ENCODE measurements around the gene IL22RA1.

The IL22RA1 gene

GRCh38 chr1:24140741-24141181, 2.2 kb downstream of the IL22RA1 start:
- no peak overlapping the region for H3K9ac ChIP-seq (ENCODE audit: low read depth, low read length, poor library complexity, severe bottlenecking)
- H3K4me2 ChIP-seq (ENCODE audit: low read depth, low read length, poor library complexity, severe bottlenecking) = no peak overlapping the region
- H3K4me3 ChIP-seq (ENCODE audit: low read length, poor library complexity, severe bottlenecking) = no peak overlapping the region
- H2AFZ ChIP-seq (ENCODE audit: low read length) = no peak overlapping the region
- H3F3A ChIP-seq (ENCODE audit: low read depth) = no peaks in the 10 kb centered on the region
- H3K4me1 ChIP-seq (ENCODE audit: insufficient read depth, low read length, poor library complexity, severe bottlenecking) = peaks cover 3% of the 10 kb centered on the region
- no peaks in the 10 kb centered on the region for H4K20me1 ChIP-seq (ENCODE audit: insufficient read depth, low read length, poor library complexity, severe bottlenecking)
- H3K9me2 ChIP-seq (replicated peaks; ENCODE audit: low read depth, low read length) = no peaks in the 10 kb centered on the region
- H3K79me2 ChIP-seq (ENCODE audit: insufficient read depth, low read length) = no peaks in the 10 kb centered on the region
- TF ChIP-seq CTCF (conservative IDR thresholded peaks at IDR 0.05; ENCODE audit: low read length) (no peak), EZH2phosphoT487 (IDR thresholded peaks at IDR 0.05; ENCODE audit: borderline replicate concordance) (no peak)
- H3K9me3 ChIP-seq (ENCODE audit: insufficient read depth, low read depth, low read length) = no peaks in the 10 kb centered on the region
- H3K27me3 ChIP-seq (ENCODE audit: insufficient read depth, low read length, poor library complexity, severe bottlenecking) = no peaks in the 10 kb centered on the region
- no peaks in the 10 kb centered on the region for H3K36me3 ChIP-seq (ENCODE audit: insufficient read depth, low read length)

GRCh38 chr1:24139841-24140425, 3.0 kb downstream of the IL22RA1 start:
- no peak for TF ChIP-seq EZH2phosphoT487 (IDR thresholded peaks at IDR 0.05; ENCODE audit: borderline replicate concordance)
- no peak for TF ChIP-seq CTCF (conservative IDR thresholded peaks at IDR 0.05; ENCODE audit: low read length)
- Histone ChIP-seq H4K20me1 (ENCODE audit: insufficient read depth, low read length, poor library complexity, severe bottlenecking) (no peaks in the 10 kb centered on the region), H3K4me1 (ENCODE audit: insufficient read depth, low read length, poor library complexity, severe bottlenecking) (peaks cover 3% of the 10 kb centered on the region), H2AFZ (ENCODE audit: low read length) (no peak overlapping the region), H3K36me3 (ENCODE audit: insufficient read depth, low read length) (no peaks in the 10 kb centered on the region), H3K27me3 (ENCODE audit: insufficient read depth, low read length, poor library complexity, severe bottlenecking) (no peaks in the 10 kb centered on the region), H3K9me2 (replicated peaks; ENCODE audit: low read depth, low read length) (no peaks in the 10 kb centered on the region), H3K9ac (ENCODE audit: low read depth, low read length, poor library complexity, severe bottlenecking) (no peak overlapping the region), H3K4me2 (ENCODE audit: low read depth, low read length, poor library complexity, severe bottlenecking) (no peak overlapping the region), H3F3A (ENCODE audit: low read depth) (no peaks in the 10 kb centered on the region), H3K9me3 (ENCODE audit: insufficient read depth, low read depth, low read length) (no peaks in the 10 kb centered on the region), H3K4me3 (ENCODE audit: low read length, poor library complexity, severe bottlenecking) (no peak overlapping the region), H3K79me2 (ENCODE audit: insufficient read depth, low read length) (no peaks in the 10 kb centered on the region)

- no peak overlapping the region for H3K4me3 ChIP-seq (ENCODE audit: low read length, poor library complexity, severe bottlenecking)
- H2AFZ ChIP-seq (ENCODE audit: low read length) = no peak overlapping the region
- H3K27me3 ChIP-seq (ENCODE audit: insufficient read depth, low read length, poor library complexity, severe bottlenecking) = no peaks in the 10 kb centered on the region
- H3K4me1 ChIP-seq (ENCODE audit: insufficient read depth, low read length, poor library complexity, severe bottlenecking) = peaks cover 3% of the 10 kb centered on the region
- no peaks in the 10 kb centered on the region for H3K79me2 ChIP-seq (ENCODE audit: insufficient read depth, low read length)
- no peak overlapping the region for H3K4me2 ChIP-seq (ENCODE audit: low read depth, low read length, poor library complexity, severe bottlenecking)
- no peaks in the 10 kb centered on the region for H3K36me3 ChIP-seq (ENCODE audit: insufficient read depth, low read length)
- no peaks in the 10 kb centered on the region for H3K9me3 ChIP-seq (ENCODE audit: insufficient read depth, low read depth, low read length)
- no peaks in the 10 kb centered on the region for H3K9me2 ChIP-seq (replicated peaks; ENCODE audit: low read depth, low read length)
- H3K9ac ChIP-seq (ENCODE audit: low read depth, low read length, poor library complexity, severe bottlenecking) = no peak overlapping the region
- H4K20me1 ChIP-seq (ENCODE audit: insufficient read depth, low read length, poor library complexity, severe bottlenecking) = no peaks in the 10 kb centered on the region
- no peak for TF ChIP-seq CTCF (conservative IDR thresholded peaks at IDR 0.05; ENCODE audit: low read length)
- no peak for TF ChIP-seq EZH2phosphoT487 (IDR thresholded peaks at IDR 0.05; ENCODE audit: borderline replicate concordance)
- no peaks in the 10 kb centered on the region for H3F3A ChIP-seq (ENCODE audit: low read depth)
Observed at GRCh38 chr1:24139222-24139489, 3.8 kb downstream of the IL22RA1 start.

All from Loucy (cell line).